Panc1 (cell line): Measurements from ENCODE around the gene SESN1. TPM values are rescaled to one million over a fixed set of nuclear protein-coding genes. Genes with fewer than 3 reads are reported as not detected.

Experiments
- ATAC-seq: fragments of 200-7000 bp; cut with Tn5 transposase; 2 replicates; pipeline ENCODE4 v1.9.1; 2020; ENCODE audit warnings: mild to moderate bottlenecking, moderate library complexity
- BruUV-seq: library from RNA; stranded (reverse); fragments of 400-500 nt; replicated peaks from 2 replicates; lab custom pipeline; 2021; lab: Mats Ljungman, UMichigan
- CTCF ChIA-PET: fragments of 300-600 bp; sonication (Branson Sonifier 250); formaldehyde crosslinking; loops from one replicate; lab custom pipeline; 2022; ENCODE audit warnings: antibody characterized with exemption; lab: Charles Lee
- POLR2A ChIA-PET: fragments of 300-600 bp; sonication (Branson Sonifier 250); formaldehyde crosslinking; loops from one replicate; lab custom pipeline; 2022; ENCODE audit warnings: antibody characterized with exemption; lab: Charles Lee
- DNase-seq: peaks from one replicate; pipeline ENCODE4 v3.0.0-alpha.2; 2010; ENCODE audit warnings: low read depth, low spot score
- H3K27ac ChIP-seq: 2 replicates; pipeline ENCODE4 v1.5.1; 2011; ENCODE audit warnings: mild to moderate bottlenecking, low read length, inconsistent platforms
- H3K27me3 ChIP-seq: fragments of 200-500 bp; sonication (Bioruptor generic); 2 replicates; pipeline ENCODE4 v1.6.0; 2014; ENCODE audit warnings: low read length, inconsistent platforms; ENCODE audit not compliant: control insufficient read depth, insufficient read depth
- H3K36me3 ChIP-seq: fragments of 200-500 bp; sonication (Bioruptor generic); 2 replicates; pipeline ENCODE4 v1.5.1; 2014; ENCODE audit warnings: inconsistent platforms, mild to moderate bottlenecking, low read length, moderate library complexity; ENCODE audit not compliant: control insufficient read depth, insufficient read depth
- H3K4me1 ChIP-seq: 2 replicates; pipeline ENCODE4 v1.5.1; 2011; ENCODE audit warnings: inconsistent platforms, mild to moderate bottlenecking, low read length, moderate library complexity; ENCODE audit not compliant: control insufficient read depth, insufficient read depth
- H3K4me3 ChIP-seq, 2 experiments: 2 replicates each; pipeline ENCODE4 v1.5.1; 2011 to 2012; ENCODE audit warnings: low read depth in 2 of 2, low read length in 2 of 2, mild to moderate bottlenecking in 2 of 2, inconsistent platforms in 1 of 2, moderate library complexity in 1 of 2
- H3K9me3 ChIP-seq: fragments of 200-500 bp; sonication (Bioruptor generic); 2 replicates; pipeline ENCODE4 v1.5.1; 2014; ENCODE audit warnings: low read depth, mild to moderate bottlenecking, inconsistent platforms, low read length, moderate library complexity; ENCODE audit not compliant: control insufficient read depth, insufficient read depth
- POLR2AphosphoS5 ChIP-seq: IDR thresholded peaks from 2 replicates; pipeline ENCODE4 v1.6.1; 2012; ENCODE audit warnings: mild to moderate bottlenecking, low read depth, low read length, moderate library complexity
- SIN3A ChIP-seq: IDR thresholded peaks from 2 replicates; pipeline ENCODE4 v1.6.1; 2012; ENCODE audit warnings: low read depth, mild to moderate bottlenecking, low read length, moderate library complexity, borderline replicate concordance; ENCODE audit not compliant: insufficient read depth
- TCF7L2 ChIP-seq: IDR thresholded peaks from 2 replicates; pipeline ENCODE4 v1.6.1; 2011; ENCODE audit warnings: mild to moderate bottlenecking, low read depth, low read length, inconsistent platforms
- in situ Hi-C: cut with HindIII; loops from 2 replicates; pipeline ENCODE4 v1.10.0; 2016; ENCODE audit warnings: low sequenced_read_pairs, low pct_unique_long_range_greater_than_20kb
- intact Hi-C: fragments of 100-400 bp; cut with micrococcal nuclease; formaldehyde crosslinking; loops from one replicate; pipeline ENCODE4 v1.10.0; 2022; ENCODE audit not compliant: unreplicated experiment
- total RNA-seq: library from RNA; stranded (reverse); gene quantifications from one replicate; pipeline ENCODE4 v1.2.1, GENCODE V29; 2021; ENCODE audit not compliant: unreplicated experiment
- TF ChIP-seq, protein P1 (sequence below): fragments of 450-650 bp; IDR thresholded peaks from 2 replicates; pipeline ENCODE4 v1.5.1; 2017; ENCODE audit warnings: mild to moderate bottlenecking
- TF ChIP-seq, protein P2 (sequence below), 2 experiments: IDR thresholded peaks; 2 replicates each; pipeline ENCODE4 v1.6.1; 2011 to 2012; ENCODE audit warnings: low read depth in 2 of 2, control low read depth in 1 of 2, low read length in 1 of 2, mild to moderate bottlenecking in 1 of 2, moderate library complexity in 1 of 2; ENCODE audit not compliant: insufficient read depth in 1 of 2

The SESN1 gene
- total RNA-seq, 1 experiment from 2014 or later: 11.3 TPM

DNA sequence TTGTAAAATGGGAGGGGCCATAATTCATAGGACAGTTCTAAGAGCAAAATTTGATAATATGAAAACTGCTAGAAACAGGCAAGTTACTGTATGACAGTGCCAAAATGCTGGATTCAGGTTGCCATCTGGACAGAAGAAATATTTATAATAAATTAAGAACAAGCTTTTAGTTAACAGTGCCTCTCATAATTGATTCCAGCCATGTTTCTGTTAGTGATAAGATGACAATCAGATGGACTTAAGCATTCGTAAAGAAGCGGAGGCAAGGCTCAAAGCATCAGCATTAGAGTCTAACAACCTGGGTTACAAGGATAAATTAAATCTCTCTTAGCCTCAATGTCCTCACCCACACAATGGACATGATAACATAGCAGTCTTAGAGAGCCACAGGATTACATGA, 61.0 kb downstream of the SESN1 start:
- BruUV-seq: no TSS peak
- Histone ChIP-seq H3K9me3 (no peaks in the 10 kb centered on the region), H3K36me3 (no peaks in the 10 kb centered on the region), H3K27ac (no peak overlapping the region), H3K4me3 (no peak overlapping the region), H3K27me3 (no peaks in the 10 kb centered on the region), H3K4me1 (no peaks in the 10 kb centered on the region)
- ChIA-PET CTCF (no interaction called here), POLR2A (no interaction called here)
- intact Hi-C loops: no loop called here
- DNase-seq (no peak), ATAC-seq (no peak)
- in situ Hi-C loops: no loop called here
- TF ChIP-seq SIN3A (no peak), POLR2AphosphoS5 (no peak), TCF7L2 (no peak)
- TF ChIP-seq, protein P1, sequence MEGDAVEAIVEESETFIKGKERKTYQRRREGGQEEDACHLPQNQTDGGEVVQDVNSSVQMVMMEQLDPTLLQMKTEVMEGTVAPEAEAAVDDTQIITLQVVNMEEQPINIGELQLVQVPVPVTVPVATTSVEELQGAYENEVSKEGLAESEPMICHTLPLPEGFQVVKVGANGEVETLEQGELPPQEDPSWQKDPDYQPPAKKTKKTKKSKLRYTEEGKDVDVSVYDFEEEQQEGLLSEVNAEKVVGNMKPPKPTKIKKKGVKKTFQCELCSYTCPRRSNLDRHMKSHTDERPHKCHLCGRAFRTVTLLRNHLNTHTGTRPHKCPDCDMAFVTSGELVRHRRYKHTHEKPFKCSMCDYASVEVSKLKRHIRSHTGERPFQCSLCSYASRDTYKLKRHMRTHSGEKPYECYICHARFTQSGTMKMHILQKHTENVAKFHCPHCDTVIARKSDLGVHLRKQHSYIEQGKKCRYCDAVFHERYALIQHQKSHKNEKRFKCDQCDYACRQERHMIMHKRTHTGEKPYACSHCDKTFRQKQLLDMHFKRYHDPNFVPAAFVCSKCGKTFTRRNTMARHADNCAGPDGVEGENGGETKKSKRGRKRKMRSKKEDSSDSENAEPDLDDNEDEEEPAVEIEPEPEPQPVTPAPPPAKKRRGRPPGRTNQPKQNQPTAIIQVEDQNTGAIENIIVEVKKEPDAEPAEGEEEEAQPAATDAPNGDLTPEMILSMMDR: no peak
- TF ChIP-seq, protein P2, sequence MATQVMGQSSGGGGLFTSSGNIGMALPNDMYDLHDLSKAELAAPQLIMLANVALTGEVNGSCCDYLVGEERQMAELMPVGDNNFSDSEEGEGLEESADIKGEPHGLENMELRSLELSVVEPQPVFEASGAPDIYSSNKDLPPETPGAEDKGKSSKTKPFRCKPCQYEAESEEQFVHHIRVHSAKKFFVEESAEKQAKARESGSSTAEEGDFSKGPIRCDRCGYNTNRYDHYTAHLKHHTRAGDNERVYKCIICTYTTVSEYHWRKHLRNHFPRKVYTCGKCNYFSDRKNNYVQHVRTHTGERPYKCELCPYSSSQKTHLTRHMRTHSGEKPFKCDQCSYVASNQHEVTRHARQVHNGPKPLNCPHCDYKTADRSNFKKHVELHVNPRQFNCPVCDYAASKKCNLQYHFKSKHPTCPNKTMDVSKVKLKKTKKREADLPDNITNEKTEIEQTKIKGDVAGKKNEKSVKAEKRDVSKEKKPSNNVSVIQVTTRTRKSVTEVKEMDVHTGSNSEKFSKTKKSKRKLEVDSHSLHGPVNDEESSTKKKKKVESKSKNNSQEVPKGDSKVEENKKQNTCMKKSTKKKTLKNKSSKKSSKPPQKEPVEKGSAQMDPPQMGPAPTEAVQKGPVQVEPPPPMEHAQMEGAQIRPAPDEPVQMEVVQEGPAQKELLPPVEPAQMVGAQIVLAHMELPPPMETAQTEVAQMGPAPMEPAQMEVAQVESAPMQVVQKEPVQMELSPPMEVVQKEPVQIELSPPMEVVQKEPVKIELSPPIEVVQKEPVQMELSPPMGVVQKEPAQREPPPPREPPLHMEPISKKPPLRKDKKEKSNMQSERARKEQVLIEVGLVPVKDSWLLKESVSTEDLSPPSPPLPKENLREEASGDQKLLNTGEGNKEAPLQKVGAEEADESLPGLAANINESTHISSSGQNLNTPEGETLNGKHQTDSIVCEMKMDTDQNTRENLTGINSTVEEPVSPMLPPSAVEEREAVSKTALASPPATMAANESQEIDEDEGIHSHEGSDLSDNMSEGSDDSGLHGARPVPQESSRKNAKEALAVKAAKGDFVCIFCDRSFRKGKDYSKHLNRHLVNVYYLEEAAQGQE (IDR thresholded peaks at IDR 0.05; ENCODE audit: insufficient read depth in 1 of 2, low read depth in 2 of 2, low read length in 1 of 2): no peak

DNA sequence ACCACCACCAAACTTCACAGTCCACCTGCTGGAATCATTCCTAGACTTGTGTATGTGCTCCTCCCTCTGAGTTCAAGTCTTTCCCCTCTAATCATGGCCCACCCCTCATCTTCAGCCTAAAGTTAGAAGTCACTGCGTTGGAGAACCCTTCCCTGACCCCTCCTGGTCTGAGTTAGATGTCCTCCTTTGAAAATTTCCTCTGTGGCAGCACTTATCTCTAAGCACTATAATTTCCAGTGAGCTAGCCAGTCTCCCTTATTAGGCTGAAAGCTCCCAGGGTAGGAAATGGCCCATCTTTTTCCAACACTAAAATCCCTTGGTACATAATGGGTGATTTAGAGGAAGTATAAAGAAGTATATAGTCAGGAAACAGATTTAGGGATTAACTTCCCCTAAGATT, 63.2 kb downstream of the SESN1 start:
- no peak for DNase-seq
- in situ Hi-C loops: no loop called here

More for the DNA sequence above, 63.2 kb downstream of the SESN1 start:
- Histone ChIP-seq H3K27ac (no peak overlapping the region), H3K27me3 (no peaks in the 10 kb centered on the region), H3K36me3 (no peaks in the 10 kb centered on the region), H3K9me3 (no peaks in the 10 kb centered on the region), H3K4me1 (no peaks in the 10 kb centered on the region), H3K4me3 (no peak overlapping the region)
- no TSS peak for BruUV-seq
- intact Hi-C loops: no loop called here
- CTCF ChIA-PET: no interaction called here
- TF ChIP-seq TCF7L2 (no peak), POLR2AphosphoS5 (no peak)
- TF ChIP-seq, protein P2 (IDR thresholded peaks at IDR 0.05; ENCODE audit: insufficient read depth in 1 of 2, low read depth in 2 of 2, low read length in 1 of 2): no peak
- TF ChIP-seq, protein P1: peak; percentile 3; the same call in 1 of the 2 replicates
- no peak for ATAC-seq
- POLR2A ChIA-PET: no interaction called here
